Esophagus muscularis mucosa (tissue), 4 donors: ENCODE measurements around the gene MOAP1. TPM values are rescaled to one million over a fixed set of nuclear protein-coding genes. Genes with fewer than 3 reads are reported as not detected.

Source experiments
- DNase-seq: peaks from one replicate; pipeline ENCODE4 v3.0.0-alpha.2; 2017; ENCODE audit errors: extremely low spot score
- H3K27ac ChIP-seq, 4 donors: fragments of 200-600 bp; sonication (generic); replicated peaks in 1 of 4; 1 replicate in 3 of 4; 2 replicates in 1 of 4; pipeline ENCODE4 v1.5.1; 2016 to 2019; ENCODE audit warnings: mild to moderate bottlenecking in 1 of 4
- H3K27me3 ChIP-seq, 4 donors: fragments of 200-600 bp; sonication (generic); one replicate each; pipeline versions ENCODE4 v1.5.1 to v1.6.0; 2016 to 2019
- H3K36me3 ChIP-seq, 4 donors: fragments of 200-600 bp; sonication (generic); one replicate each; pipeline ENCODE4 v1.5.1; 2016 to 2019
- H3K4me1 ChIP-seq, 4 donors: fragments of 200-600 bp; sonication (generic); one replicate each; pipeline ENCODE4 v1.5.1; 2016 to 2019
- H3K4me3 ChIP-seq, 4 donors: fragments of 200-600 bp; sonication (generic); 1 replicate in 2 of 4; 2 replicates in 2 of 4; pipeline ENCODE4 v1.5.1; 2016 to 2019; ENCODE audit warnings: mild to moderate bottlenecking in 4 of 4, moderate library complexity in 1 of 4
- H3K9me3 ChIP-seq, 4 donors: fragments of 200-600 bp; sonication (generic); 1 replicate in 3 of 4; 2 replicates in 1 of 4; pipeline ENCODE4 v1.5.1; 2016 to 2019
- EP300 ChIP-seq: sonication (generic); formaldehyde crosslinking; IDR thresholded peaks from one replicate; pipeline ENCODE4 v1.6.1; 2017; ENCODE audit warnings: antibody characterized with exemption
- POLR2A ChIP-seq: fragments of 450-650 bp; IDR thresholded peaks from one replicate; pipeline ENCODE4 v1.6.1; 2017; ENCODE audit warnings: antibody characterized with exemption, moderate library complexity, mild to moderate bottlenecking, low read depth
- POLR2AphosphoS5 ChIP-seq, 2 donors: sonication (generic); formaldehyde crosslinking; IDR thresholded peaks; one replicate each; pipeline ENCODE4 v1.6.1; 2017; ENCODE audit warnings: antibody characterized with exemption in 2 of 2
- WGBS: methylation state at CpG from one replicate; pipeline ENCODE4 v1.1.5; 2018; 5-methylcytosine and 5-hydroxymethylcytosine counted together
- intact Hi-C: fragments of 100-400 bp; cut with DNase I; formaldehyde crosslinking; loops from one replicate; pipeline ENCODE4 v1.15.1; 2023
- total RNA-seq, 4 donors: library from RNA; depleted of rRNA; stranded (reverse); fragments of >200 nt; gene quantifications; one replicate each; pipeline versions ENCODE4 v1.1.0 to v1.2.1, GENCODE V29; 2016
- TF ChIP-seq, protein P1 (sequence below), 3 experiments: fragments of 200-600 bp in 2 of 3; fragments of 450-650 bp in 1 of 3; sonication (generic) in 2 of 3; IDR thresholded peaks; one replicate each; pipeline ENCODE4 v1.5.1; 2017 to 2019; ENCODE audit warnings: antibody characterized with exemption in 3 of 3, mild to moderate bottlenecking in 2 of 3, moderate library complexity in 1 of 3

The MOAP1 gene
- total RNA-seq, 4 donors from 2014 or later, result 54.3 to 90.9 (median 61.7) TPM

DNA sequence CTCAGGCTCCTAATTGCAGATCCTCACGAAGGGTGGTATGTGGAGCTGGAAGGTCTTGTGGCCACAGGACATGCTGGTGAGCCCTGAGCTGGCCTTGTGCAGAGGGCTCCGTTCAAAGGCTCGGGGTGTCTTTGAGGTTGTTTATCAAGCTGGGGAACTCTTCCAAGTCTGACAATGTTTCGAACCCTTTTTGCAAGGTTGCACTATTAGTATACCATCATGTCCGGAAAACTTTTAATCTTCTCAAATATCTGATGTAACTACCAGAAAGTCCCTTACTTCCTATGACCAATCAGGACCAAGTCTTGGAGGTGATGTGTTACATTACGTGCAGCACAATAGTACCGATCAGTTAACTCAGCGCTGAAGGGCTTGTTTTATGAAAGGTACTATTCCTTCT, 43.9 kb upstream of the MOAP1 start:
- Histone ChIP-seq H3K4me1 (peaks cover 3 to 18% (median 16%) of the 10 kb centered on the region in 4 donors), H3K36me3 (peaks cover 17 to 62% (median 51%) of the 10 kb centered on the region in 4 donors), H3K4me3 (no peak overlapping the region), H3K27ac (no peak overlapping the region), H3K27me3 (no peaks in the 10 kb centered on the region), H3K9me3 (no peaks in the 10 kb centered on the region)
- intact Hi-C loops, result no loop called here
- 95% methylated on average over 8 of the region's 8 CpGs for WGBS
- no peak for DNase-seq
- TF ChIP-seq, protein P1, sequence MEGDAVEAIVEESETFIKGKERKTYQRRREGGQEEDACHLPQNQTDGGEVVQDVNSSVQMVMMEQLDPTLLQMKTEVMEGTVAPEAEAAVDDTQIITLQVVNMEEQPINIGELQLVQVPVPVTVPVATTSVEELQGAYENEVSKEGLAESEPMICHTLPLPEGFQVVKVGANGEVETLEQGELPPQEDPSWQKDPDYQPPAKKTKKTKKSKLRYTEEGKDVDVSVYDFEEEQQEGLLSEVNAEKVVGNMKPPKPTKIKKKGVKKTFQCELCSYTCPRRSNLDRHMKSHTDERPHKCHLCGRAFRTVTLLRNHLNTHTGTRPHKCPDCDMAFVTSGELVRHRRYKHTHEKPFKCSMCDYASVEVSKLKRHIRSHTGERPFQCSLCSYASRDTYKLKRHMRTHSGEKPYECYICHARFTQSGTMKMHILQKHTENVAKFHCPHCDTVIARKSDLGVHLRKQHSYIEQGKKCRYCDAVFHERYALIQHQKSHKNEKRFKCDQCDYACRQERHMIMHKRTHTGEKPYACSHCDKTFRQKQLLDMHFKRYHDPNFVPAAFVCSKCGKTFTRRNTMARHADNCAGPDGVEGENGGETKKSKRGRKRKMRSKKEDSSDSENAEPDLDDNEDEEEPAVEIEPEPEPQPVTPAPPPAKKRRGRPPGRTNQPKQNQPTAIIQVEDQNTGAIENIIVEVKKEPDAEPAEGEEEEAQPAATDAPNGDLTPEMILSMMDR (IDR thresholded peaks at IDR 0.05), result no peak
- no peak for TF ChIP-seq EP300
- no peak for TF ChIP-seq POLR2A
- no peak for TF ChIP-seq POLR2AphosphoS5 (IDR thresholded peaks at IDR 0.05)

DNA sequence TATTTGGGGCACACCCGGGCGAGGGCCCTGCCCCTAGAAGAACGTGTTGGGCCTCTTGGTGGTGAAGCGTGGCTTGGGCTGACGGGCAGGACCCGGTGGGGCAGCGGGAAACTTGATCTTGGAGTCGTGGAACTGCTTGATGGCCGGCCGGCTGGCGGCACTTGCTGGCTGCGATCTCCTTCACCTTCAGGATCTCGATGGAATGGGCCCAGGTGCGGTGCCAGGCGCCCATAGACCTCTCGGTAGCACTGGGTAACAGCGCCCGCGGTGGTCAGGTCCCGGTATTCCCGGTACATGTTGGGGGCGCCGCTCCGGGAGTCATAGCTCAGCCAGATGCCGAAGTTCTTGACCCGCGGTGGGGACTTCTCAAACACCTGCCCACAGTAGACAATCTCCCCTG, 38.9 kb upstream of the MOAP1 start:
- intact Hi-C loops, result no loop called here
- H3K9me3 ChIP-seq, result no peaks in the 10 kb centered on the region
- no peak for DNase-seq
- 97% methylated on average over 27 of the region's 27 CpGs for WGBS
- H3K4me1 ChIP-seq, result no peaks in the 10 kb centered on the region
- H3K27ac ChIP-seq, result no peak overlapping the region
- TF ChIP-seq, protein P1 (IDR thresholded peaks at IDR 0.05), result no peak
- no peak for TF ChIP-seq POLR2AphosphoS5 (IDR thresholded peaks at IDR 0.05)
- TF ChIP-seq POLR2A, result no peak
- no peak for TF ChIP-seq EP300
- no peak overlapping the region for H3K4me3 ChIP-seq
- peaks cover 53 to 100% (median 89%) of the 10 kb centered on the region in 4 donors for H3K36me3 ChIP-seq
- H3K27me3 ChIP-seq, result no peaks in the 10 kb centered on the region

DNA sequence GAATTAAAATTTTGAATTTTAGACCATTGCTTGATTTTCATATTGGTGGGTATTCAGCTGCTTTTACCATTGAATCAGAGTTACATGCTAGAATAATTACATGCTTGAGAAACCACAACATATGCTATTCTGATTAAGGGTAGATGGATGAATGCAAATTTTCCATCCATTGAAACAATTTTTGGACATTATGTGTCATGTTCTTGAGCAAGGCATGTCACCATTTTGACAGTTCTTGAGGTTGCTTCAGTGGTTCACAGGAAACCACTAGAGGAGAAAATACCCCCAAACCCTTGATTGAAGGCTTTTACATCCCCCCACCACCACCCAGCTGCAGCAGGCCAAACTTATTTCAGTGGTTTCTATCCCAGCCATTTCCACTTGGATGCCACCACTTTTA, 35.8 kb upstream of the MOAP1 start:
- intact Hi-C loops, result no loop called here
- TF ChIP-seq, protein P1 (IDR thresholded peaks at IDR 0.05), result no peak
- no peak for TF ChIP-seq POLR2A
- no peak for TF ChIP-seq POLR2AphosphoS5 (IDR thresholded peaks at IDR 0.05)
- TF ChIP-seq EP300, result no peak
- Histone ChIP-seq H3K4me1 (no peaks in the 10 kb centered on the region), H3K27me3 (no peaks in the 10 kb centered on the region), H3K27ac (no peak overlapping the region), H3K4me3 (no peak overlapping the region), H3K36me3 (peaks cover 60 to 100% (median 94%) of the 10 kb centered on the region in 4 donors), H3K9me3 (no peaks in the 10 kb centered on the region)
- DNase-seq, result no peak

DNA sequence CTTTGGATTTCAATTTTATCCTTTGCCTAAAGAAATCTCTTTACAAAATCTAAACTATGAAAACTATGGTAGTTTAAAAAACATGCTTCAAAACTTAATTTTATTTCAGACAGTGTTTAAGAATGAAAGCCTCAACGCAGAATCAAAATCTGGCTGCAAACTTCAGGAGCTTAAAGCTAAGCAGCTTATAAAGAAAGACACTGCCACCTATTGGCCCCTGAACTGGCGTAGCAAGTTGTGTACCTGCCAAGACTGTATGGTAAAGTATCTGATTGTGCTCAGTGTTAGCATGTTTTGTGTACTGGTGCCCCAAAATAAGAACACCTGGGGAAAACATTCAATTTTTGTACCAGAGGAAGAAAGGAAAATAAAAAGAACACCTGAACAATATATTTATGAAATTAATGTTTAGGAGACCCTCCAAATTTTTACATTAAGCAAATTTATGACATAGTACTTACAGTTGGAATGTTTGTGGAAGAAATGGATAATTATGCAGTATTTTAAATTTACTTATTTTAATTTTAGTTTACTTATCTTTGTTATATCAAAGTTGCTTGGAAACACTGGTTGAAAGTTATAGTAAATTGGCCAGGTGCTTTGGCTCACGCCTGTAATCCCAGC, 34.5 kb upstream of the MOAP1 start:
- Histone ChIP-seq H3K4me1 (no peaks in the 10 kb centered on the region), H3K36me3 (peaks cover 68 to 100% (median 97%) of the 10 kb centered on the region in 4 donors), H3K4me3 (no peak overlapping the region), H3K27ac (no peak overlapping the region), H3K27me3 (no peaks in the 10 kb centered on the region), H3K9me3 (no peaks in the 10 kb centered on the region)
- TF ChIP-seq EP300, result no peak
- TF ChIP-seq, protein P1 (IDR thresholded peaks at IDR 0.05), result peak; percentile 21 to 39 (median 21)
- intact Hi-C loops, result no loop called here
- DNase-seq, result no peak
- 54% methylated on average over 3 of the region's 3 CpGs for WGBS

DNA sequence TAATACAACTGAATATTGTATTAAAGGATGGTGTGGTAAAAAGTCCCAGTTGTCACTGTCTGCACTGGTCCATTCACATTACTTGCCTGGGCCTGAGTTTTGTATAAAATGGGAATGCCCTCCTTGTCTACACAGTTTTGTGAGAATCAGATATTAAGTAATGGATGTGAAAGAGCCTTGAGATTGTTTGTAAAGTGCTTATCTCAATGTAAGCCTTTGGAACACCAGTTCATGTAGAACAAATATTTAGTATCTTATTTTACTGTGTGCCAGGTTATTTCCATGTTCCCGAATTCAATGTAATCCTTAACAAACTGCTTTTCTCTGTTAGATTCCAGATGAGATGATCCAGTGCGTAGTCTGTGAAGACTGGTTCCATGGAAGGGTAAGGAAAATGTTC, 29.9 kb upstream of the MOAP1 start:
- Histone ChIP-seq H3K27me3 (no peaks in the 10 kb centered on the region), H3K4me3 (no peak overlapping the region), H3K36me3 (peaks cover 49 to 91% (median 88%) of the 10 kb centered on the region in 4 donors), H3K4me1 (peaks cover 0 to 7% (median 2%) of the 10 kb centered on the region in 4 donors), H3K9me3 (no peaks in the 10 kb centered on the region), H3K27ac (no peak overlapping the region)
- intact Hi-C loops, result no loop called here
- 85% methylated on average over 2 of the region's 2 CpGs for WGBS
- no peak for DNase-seq
- TF ChIP-seq POLR2AphosphoS5 (IDR thresholded peaks at IDR 0.05) (no peak), EP300 (no peak), POLR2A (no peak)
- TF ChIP-seq, protein P1 (IDR thresholded peaks at IDR 0.05), result no peak
